ENCODE results near the gene EFCAB5. TPM values are rescaled to one million over a fixed set of nuclear protein-coding genes. Genes with fewer than 3 reads are reported as not detected.

EFCAB5 gene
- total RNA-seq, 1 experiment from 2014 or later: 0.39 TPM

DNA sequence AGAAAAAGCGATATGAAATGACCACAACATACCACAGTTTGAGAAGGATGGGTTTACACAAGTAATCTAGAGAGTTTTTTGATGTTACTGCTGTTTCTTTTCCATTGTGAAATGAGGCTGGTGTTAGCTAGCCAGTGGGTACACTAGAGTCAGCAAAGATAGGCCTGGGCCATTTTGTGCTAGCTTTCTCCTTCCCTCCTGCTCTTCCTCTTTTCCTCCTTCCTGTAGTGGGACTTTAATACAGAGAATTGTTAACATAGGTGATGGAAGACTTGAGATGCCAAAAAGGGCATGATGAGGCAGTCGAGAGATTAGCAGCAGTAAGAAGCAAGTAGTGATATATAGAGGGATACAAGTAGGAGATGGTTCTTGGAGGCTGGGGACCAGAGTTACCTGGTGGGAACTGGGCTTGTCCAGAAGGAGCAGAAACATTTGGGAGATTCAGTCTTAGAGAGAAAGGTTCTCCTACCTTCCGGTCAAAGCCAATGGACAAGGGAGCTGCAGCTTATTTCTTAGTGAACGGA, 182.9 kb downstream of the EFCAB5 start:
- no peak overlapping the region for H3K4me3 ChIP-seq (ENCODE audit: low read depth in 2 of 2, low read length in 2 of 2)
- ChIA-PET POLR2A (interaction anchor here (0.6 kb wide), 1 partner anchor 18 kb away, joined by 3 read pairs; no protein-coding TSS in a partner anchor), CTCF (interaction anchor here (0.5 to 0.7 kb wide), 3 partner anchors 14 to 121 kb away, joined by 3 to 7 read pairs (median 4); no protein-coding TSS in a partner anchor)
- H3K27ac ChIP-seq (ENCODE audit: low read length): no peak overlapping the region
- no peak for ATAC-seq
- peaks cover 4% of the 10 kb centered on the region; the same call in 1 of the 2 replicates for H3K4me1 ChIP-seq (ENCODE audit: control insufficient read depth, insufficient read depth, low read length)
- BruUV-seq (replicated peaks): TSS peak; percentile 16
- DNase-seq (ENCODE audit: low read depth, low spot score): no peak
- intact Hi-C loops (cut with micrococcal nuclease; ENCODE audit: unreplicated experiment) (loop anchor here (5.0 kb wide), 1 partner anchor 113 kb away; the partner anchor contains the start of gene SLC6A4), in situ Hi-C loops (cut with HindIII; ENCODE audit: low pct_unique_long_range_greater_than_20kb, low sequenced_read_pairs) (no loop called here)
- H3K27me3 ChIP-seq (ENCODE audit: control insufficient read depth, insufficient read depth, low read length): no peaks in the 10 kb centered on the region
- no peaks in the 10 kb centered on the region for H3K9me3 ChIP-seq (ENCODE audit: control insufficient read depth, insufficient read depth, low read depth, low read length)
- no peak for TF ChIP-seq SIN3A (IDR thresholded peaks at IDR 0.05; ENCODE audit: borderline replicate concordance, insufficient read depth, low read depth, low read length)
- TF ChIP-seq TCF7L2 (IDR thresholded peaks at IDR 0.05; ENCODE audit: low read depth, low read length): no peak
- TF ChIP-seq, protein P1, sequence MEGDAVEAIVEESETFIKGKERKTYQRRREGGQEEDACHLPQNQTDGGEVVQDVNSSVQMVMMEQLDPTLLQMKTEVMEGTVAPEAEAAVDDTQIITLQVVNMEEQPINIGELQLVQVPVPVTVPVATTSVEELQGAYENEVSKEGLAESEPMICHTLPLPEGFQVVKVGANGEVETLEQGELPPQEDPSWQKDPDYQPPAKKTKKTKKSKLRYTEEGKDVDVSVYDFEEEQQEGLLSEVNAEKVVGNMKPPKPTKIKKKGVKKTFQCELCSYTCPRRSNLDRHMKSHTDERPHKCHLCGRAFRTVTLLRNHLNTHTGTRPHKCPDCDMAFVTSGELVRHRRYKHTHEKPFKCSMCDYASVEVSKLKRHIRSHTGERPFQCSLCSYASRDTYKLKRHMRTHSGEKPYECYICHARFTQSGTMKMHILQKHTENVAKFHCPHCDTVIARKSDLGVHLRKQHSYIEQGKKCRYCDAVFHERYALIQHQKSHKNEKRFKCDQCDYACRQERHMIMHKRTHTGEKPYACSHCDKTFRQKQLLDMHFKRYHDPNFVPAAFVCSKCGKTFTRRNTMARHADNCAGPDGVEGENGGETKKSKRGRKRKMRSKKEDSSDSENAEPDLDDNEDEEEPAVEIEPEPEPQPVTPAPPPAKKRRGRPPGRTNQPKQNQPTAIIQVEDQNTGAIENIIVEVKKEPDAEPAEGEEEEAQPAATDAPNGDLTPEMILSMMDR (IDR thresholded peaks at IDR 0.05): no peak
- TF ChIP-seq, protein P2, sequence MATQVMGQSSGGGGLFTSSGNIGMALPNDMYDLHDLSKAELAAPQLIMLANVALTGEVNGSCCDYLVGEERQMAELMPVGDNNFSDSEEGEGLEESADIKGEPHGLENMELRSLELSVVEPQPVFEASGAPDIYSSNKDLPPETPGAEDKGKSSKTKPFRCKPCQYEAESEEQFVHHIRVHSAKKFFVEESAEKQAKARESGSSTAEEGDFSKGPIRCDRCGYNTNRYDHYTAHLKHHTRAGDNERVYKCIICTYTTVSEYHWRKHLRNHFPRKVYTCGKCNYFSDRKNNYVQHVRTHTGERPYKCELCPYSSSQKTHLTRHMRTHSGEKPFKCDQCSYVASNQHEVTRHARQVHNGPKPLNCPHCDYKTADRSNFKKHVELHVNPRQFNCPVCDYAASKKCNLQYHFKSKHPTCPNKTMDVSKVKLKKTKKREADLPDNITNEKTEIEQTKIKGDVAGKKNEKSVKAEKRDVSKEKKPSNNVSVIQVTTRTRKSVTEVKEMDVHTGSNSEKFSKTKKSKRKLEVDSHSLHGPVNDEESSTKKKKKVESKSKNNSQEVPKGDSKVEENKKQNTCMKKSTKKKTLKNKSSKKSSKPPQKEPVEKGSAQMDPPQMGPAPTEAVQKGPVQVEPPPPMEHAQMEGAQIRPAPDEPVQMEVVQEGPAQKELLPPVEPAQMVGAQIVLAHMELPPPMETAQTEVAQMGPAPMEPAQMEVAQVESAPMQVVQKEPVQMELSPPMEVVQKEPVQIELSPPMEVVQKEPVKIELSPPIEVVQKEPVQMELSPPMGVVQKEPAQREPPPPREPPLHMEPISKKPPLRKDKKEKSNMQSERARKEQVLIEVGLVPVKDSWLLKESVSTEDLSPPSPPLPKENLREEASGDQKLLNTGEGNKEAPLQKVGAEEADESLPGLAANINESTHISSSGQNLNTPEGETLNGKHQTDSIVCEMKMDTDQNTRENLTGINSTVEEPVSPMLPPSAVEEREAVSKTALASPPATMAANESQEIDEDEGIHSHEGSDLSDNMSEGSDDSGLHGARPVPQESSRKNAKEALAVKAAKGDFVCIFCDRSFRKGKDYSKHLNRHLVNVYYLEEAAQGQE (IDR thresholded peaks at IDR 0.05; ENCODE audit: insufficient read depth in 1 of 2, low read depth in 2 of 2, low read length in 1 of 2): no peak
- no peak for TF ChIP-seq POLR2AphosphoS5 (IDR thresholded peaks at IDR 0.05; ENCODE audit: low read depth, low read length)
- H3K36me3 ChIP-seq (ENCODE audit: control insufficient read depth, insufficient read depth, low read length): peaks cover 24% of the 10 kb centered on the region

DNA sequence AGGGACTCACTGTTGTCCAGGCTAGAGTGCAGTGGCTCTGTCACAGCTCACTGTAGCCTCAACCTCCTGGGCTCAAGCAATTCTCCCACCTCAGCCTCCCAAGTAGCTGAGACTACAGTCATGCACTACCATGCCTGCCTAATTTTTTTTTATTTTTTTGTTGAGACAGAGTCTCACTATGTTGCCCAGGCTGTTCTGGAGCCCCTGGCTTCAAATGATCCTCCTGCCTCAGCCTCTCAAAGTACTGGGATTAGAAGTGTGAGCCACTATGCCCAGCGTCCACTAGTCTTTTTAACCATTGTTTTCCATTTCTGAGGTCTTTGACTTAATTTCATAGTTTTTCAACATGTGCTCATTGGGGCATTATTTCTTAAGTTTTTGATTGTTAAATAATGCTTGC, 188.7 kb downstream of the EFCAB5 start:
- CTCF ChIA-PET: no interaction called here
- no peak overlapping the region for H3K27ac ChIP-seq (ENCODE audit: low read length)
- in situ Hi-C loops (cut with HindIII; ENCODE audit: low pct_unique_long_range_greater_than_20kb, low sequenced_read_pairs) (no loop called here), intact Hi-C loops (cut with micrococcal nuclease; ENCODE audit: unreplicated experiment) (no loop called here)
- H3K4me3 ChIP-seq (ENCODE audit: low read depth in 2 of 2, low read length in 2 of 2): no peak overlapping the region
- no peaks in the 10 kb centered on the region for H3K9me3 ChIP-seq (ENCODE audit: control insufficient read depth, insufficient read depth, low read depth, low read length)
- no peak for ATAC-seq
- POLR2A ChIA-PET: interaction anchor here (0.5 kb wide), 1 partner anchor 12 kb away, joined by 3 read pairs; no protein-coding TSS in a partner anchor
- DNase-seq (ENCODE audit: low read depth, low spot score): no peak
- H3K36me3 ChIP-seq (ENCODE audit: control insufficient read depth, insufficient read depth, low read length): peaks cover 34% of the 10 kb centered on the region
- TF ChIP-seq, protein P2 (IDR thresholded peaks at IDR 0.05; ENCODE audit: insufficient read depth in 1 of 2, low read depth in 2 of 2, low read length in 1 of 2): no peak
- TF ChIP-seq POLR2AphosphoS5 (IDR thresholded peaks at IDR 0.05; ENCODE audit: low read depth, low read length) (no peak), SIN3A (IDR thresholded peaks at IDR 0.05; ENCODE audit: borderline replicate concordance, insufficient read depth, low read depth, low read length) (no peak), TCF7L2 (IDR thresholded peaks at IDR 0.05; ENCODE audit: low read depth, low read length) (no peak)
- TF ChIP-seq, protein P1 (IDR thresholded peaks at IDR 0.05): no peak
- BruUV-seq (replicated peaks): no TSS peak
- H3K27me3 ChIP-seq (ENCODE audit: control insufficient read depth, insufficient read depth, low read length): no peaks in the 10 kb centered on the region
- H3K4me1 ChIP-seq (ENCODE audit: control insufficient read depth, insufficient read depth, low read length): no peaks in the 10 kb centered on the region
